Sigmoid colon (tissue), 7 donors: ENCODE results near the gene TIGAR. TPM values are rescaled to one million over a fixed set of nuclear protein-coding genes. Genes with fewer than 3 reads are reported as not detected.

Experiments used
- DNase-seq: peaks from one replicate; pipeline ENCODE4 v3.0.0-alpha.2; 2019
- H3K27ac ChIP-seq, 4 donors: fragments of 200-600 bp; sonication (generic); one replicate each; pipeline ENCODE4 v1.5.1; 2016 to 2019; ENCODE audit warnings: mild to moderate bottlenecking in 1 of 4
- H3K27me3 ChIP-seq, 3 donors: fragments of 200-600 bp; sonication (generic); one replicate each; pipeline ENCODE4 v1.5.1; 2019; ENCODE audit warnings: mild to moderate bottlenecking in 1 of 3
- H3K36me3 ChIP-seq, 4 donors: fragments of 200-600 bp; sonication (generic); one replicate each; pipeline ENCODE4 v1.5.1; 2016 to 2019
- H3K4me1 ChIP-seq, 4 donors: fragments of 200-600 bp; sonication (generic); one replicate each; pipeline ENCODE4 v1.5.1; 2017 to 2019
- H3K4me3 ChIP-seq, 4 donors: fragments of 200-600 bp; sonication (generic); one replicate each; pipeline ENCODE4 v1.5.1; 2017 to 2019; ENCODE audit warnings: mild to moderate bottlenecking in 2 of 4, moderate library complexity in 1 of 4
- H3K9me3 ChIP-seq, 4 donors: fragments of 200-600 bp in 3 of 4; sonication (generic) in 3 of 4; one replicate each; pipeline versions ENCODE4 v1.5.1 to v1.6.1; 2013 to 2019
- EP300 ChIP-seq, 4 donors: sonication (generic); formaldehyde crosslinking; IDR thresholded peaks; one replicate each; pipeline ENCODE4 v1.6.1; 2017; ENCODE audit warnings: antibody characterized with exemption in 4 of 4
- POLR2A ChIP-seq, 2 donors: fragments of 450-650 bp; IDR thresholded peaks; one replicate each; pipeline ENCODE4 v1.6.1; 2016; ENCODE audit warnings: antibody characterized with exemption in 2 of 2, mild to moderate bottlenecking in 2 of 2, moderate library complexity in 2 of 2
- POLR2AphosphoS5 ChIP-seq, 4 donors: sonication (generic); formaldehyde crosslinking; IDR thresholded peaks; one replicate each; pipeline ENCODE4 v1.6.1; 2017; ENCODE audit warnings: antibody characterized with exemption in 4 of 4
- WGBS, 2 donors: extraction: QIAGEN DNeasy Blood & Tissue Kit; methylation state at CpG; one replicate each; pipeline ENCODE4 v1.1.7; 2013; 5-methylcytosine and 5-hydroxymethylcytosine counted together
- intact Hi-C: fragments of 100-400 bp; cut with DNase I; formaldehyde crosslinking; loops from one replicate; pipeline ENCODE4 v1.15.1; 2023
- polyA plus RNA-seq, 3 donors: library from polyadenylated mRNA; stranded (reverse); fragments of 200-250 nt; gene quantifications; one replicate each; pipeline ENCODE4 v1.2.3, GENCODE V29; 2013
- total RNA-seq, 4 donors: library from RNA; depleted of rRNA; stranded (reverse); fragments of >200 nt; gene quantifications; one replicate each; pipeline ENCODE4 v1.1.0, GENCODE V29; 2016
- TF ChIP-seq, protein P1 (sequence below), 4 experiments: fragments of 450-650 bp in 3 of 4; fragments of 200-600 bp in 1 of 4; IDR thresholded peaks; one replicate each; pipeline ENCODE4 v1.5.1; 2016 to 2019; ENCODE audit warnings: antibody characterized with exemption in 4 of 4, mild to moderate bottlenecking in 3 of 4, moderate library complexity in 2 of 4
- donor health status: healthy with polysubstance abuse.
- donor health status: Bipolar disorder and iron deficiency.
- donor health status: healthy.

TIGAR gene
- total and polyA plus RNA-seq, 7 donors = 4.4 to 14.6 (median 6.0) TPM

DNA sequence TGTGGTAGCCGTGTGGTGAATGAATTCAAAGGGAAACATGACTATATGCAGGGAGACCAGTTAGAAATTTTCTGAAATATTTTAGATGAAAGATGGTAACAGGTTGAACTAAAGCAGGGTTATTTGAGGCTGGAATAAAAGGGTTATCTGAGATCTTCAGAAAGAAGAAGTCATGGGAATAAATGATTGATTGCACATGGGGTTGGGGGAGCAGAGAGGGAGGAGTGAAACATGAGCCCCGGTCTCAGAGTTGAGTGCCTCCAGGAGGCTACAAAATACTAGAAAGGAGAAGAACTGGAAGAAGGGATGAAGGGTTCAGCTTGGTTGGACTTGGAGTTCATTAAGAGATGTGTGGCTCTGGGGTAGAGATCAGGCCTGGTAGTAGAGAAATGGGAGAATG, 74.8 kb downstream of the TIGAR start:
- Histone ChIP-seq H3K4me1 (no peaks in the 10 kb centered on the region), H3K27ac (no peak overlapping the region), H3K27me3 (no peaks in the 10 kb centered on the region), H3K4me3 (no peak overlapping the region), H3K36me3 (no peaks in the 10 kb centered on the region), H3K9me3 (no peaks in the 10 kb centered on the region)
- no peak for TF ChIP-seq POLR2A (IDR thresholded peaks at IDR 0.05)
- intact Hi-C loops = no loop called here
- WGBS, 2 donors = 78 to 84% methylated on average over 2 of the region's 2 CpGs
- DNase-seq = no peak

DNA sequence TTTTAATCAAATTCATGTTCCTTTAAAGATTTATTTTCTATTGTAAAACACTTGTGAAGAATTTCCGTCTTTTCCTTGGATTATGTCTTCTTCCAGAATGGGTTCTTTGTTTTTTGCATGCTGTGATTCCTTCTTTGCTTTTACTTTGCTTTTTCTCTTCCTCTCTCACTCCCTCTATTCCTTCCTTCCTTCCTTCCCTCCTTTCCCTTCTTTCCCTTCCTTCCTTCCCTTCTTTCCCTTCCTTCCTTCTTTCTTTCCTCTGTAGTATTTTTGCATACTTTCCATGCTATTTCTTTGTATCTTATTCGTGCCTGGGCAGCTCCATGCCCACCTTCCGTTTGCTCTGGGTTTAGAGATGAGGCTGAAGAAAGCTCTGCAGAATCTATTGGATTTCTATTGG, 80.1 kb downstream of the TIGAR start:
- intact Hi-C loops = no loop called here
- TF ChIP-seq EP300 (IDR thresholded peaks at IDR 0.05) = no peak
- TF ChIP-seq, protein P1, sequence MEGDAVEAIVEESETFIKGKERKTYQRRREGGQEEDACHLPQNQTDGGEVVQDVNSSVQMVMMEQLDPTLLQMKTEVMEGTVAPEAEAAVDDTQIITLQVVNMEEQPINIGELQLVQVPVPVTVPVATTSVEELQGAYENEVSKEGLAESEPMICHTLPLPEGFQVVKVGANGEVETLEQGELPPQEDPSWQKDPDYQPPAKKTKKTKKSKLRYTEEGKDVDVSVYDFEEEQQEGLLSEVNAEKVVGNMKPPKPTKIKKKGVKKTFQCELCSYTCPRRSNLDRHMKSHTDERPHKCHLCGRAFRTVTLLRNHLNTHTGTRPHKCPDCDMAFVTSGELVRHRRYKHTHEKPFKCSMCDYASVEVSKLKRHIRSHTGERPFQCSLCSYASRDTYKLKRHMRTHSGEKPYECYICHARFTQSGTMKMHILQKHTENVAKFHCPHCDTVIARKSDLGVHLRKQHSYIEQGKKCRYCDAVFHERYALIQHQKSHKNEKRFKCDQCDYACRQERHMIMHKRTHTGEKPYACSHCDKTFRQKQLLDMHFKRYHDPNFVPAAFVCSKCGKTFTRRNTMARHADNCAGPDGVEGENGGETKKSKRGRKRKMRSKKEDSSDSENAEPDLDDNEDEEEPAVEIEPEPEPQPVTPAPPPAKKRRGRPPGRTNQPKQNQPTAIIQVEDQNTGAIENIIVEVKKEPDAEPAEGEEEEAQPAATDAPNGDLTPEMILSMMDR (IDR thresholded peaks at IDR 0.05) = no peak
- no peak for TF ChIP-seq POLR2AphosphoS5 (IDR thresholded peaks at IDR 0.05)
- no peak for TF ChIP-seq POLR2A (IDR thresholded peaks at IDR 0.05)
- WGBS, 2 donors = 85 to 88% methylated on average over 3 of the region's 3 CpGs
- Histone ChIP-seq H3K27me3 (no peaks in the 10 kb centered on the region), H3K36me3 (no peaks in the 10 kb centered on the region), H3K4me1 (no peaks in the 10 kb centered on the region), H3K4me3 (no peak overlapping the region), H3K9me3 (no peaks in the 10 kb centered on the region), H3K27ac (no peak overlapping the region)
- no peak for DNase-seq

DNA sequence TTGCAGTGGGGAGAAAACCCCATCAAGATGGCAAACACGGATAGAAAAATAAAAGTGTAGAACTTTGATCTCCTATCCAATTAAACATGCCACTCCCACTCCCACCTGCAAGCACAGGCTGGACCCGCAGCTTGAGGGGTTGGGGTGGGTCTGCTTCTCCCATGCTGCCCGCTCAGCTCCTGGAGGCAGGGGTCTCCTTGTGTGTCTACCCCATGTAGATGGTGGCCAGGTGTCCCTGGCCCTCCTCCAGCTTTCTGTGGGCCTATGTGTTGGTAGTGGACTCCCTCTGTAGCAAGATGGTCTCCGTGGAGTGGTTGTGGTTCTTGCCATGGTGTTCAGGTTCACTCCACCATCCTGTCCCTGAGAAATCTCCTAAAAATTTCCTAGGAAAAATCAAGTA, 82.0 kb downstream of the TIGAR start:
- H3K27me3 ChIP-seq = no peaks in the 10 kb centered on the region
- intact Hi-C loops = no loop called here
- H3K4me3 ChIP-seq = no peak overlapping the region
- H3K27ac ChIP-seq = no peak overlapping the region
- no peaks in the 10 kb centered on the region for H3K36me3 ChIP-seq
- WGBS, 2 donors = 58 to 82% methylated on average over 4 of the region's 4 CpGs
- DNase-seq = no peak
- H3K4me1 ChIP-seq = no peaks in the 10 kb centered on the region
- TF ChIP-seq POLR2AphosphoS5 (IDR thresholded peaks at IDR 0.05) (no peak), POLR2A (IDR thresholded peaks at IDR 0.05) (no peak), EP300 (IDR thresholded peaks at IDR 0.05) (no peak)
- TF ChIP-seq, protein P1 (IDR thresholded peaks at IDR 0.05) = no peak
- H3K9me3 ChIP-seq = no peaks in the 10 kb centered on the region

Other genes with a start within 250 kb of the TIGAR start
- 100 to 1,000 TPM in 3 of 4 donors, 10 to 100 TPM in 1; 98.7 to 178 (median 149) TPM for gene CCND2, start 47.5 kb upstream of the TIGAR start, total RNA-seq
- 10 to 100 TPM in 1 of 3 donors, 1 to 10 TPM in 2; 7.8 to 35.0 (median 8.6) TPM for gene CCND2, start 47.5 kb upstream of the TIGAR start, polyA plus RNA-seq
- gene FGF23, start 58.5 kb downstream of the TIGAR start, total RNA-seq = not detected
- not detected for gene FGF23, start 58.5 kb downstream of the TIGAR start, polyA plus RNA-seq
- not detected for gene FGF6, start 124.6 kb downstream of the TIGAR start, total RNA-seq
- not detected for gene FGF6, start 124.6 kb downstream of the TIGAR start, polyA plus RNA-seq
- gene RAD51AP1, start 217.7 kb downstream of the TIGAR start, total RNA-seq = 1 to 10 TPM in 3 of 4 donors, under 1 TPM in 1; 0.49 to 2.5 (median 1.5) TPM
- 1 to 10 TPM; 3.0 to 8.6 (median 7.3) TPM for gene RAD51AP1, start 217.7 kb downstream of the TIGAR start, polyA plus RNA-seq
- 10 to 100 TPM; 24.1 to 63.5 (median 46.8) TPM for gene DYRK4, start 241.0 kb downstream of the TIGAR start, total RNA-seq
- 10 to 100 TPM; 22.5 to 36.0 (median 23.1) TPM for gene DYRK4, start 241.0 kb downstream of the TIGAR start, polyA plus RNA-seq